VCaP (cell line): ENCODE data around the gene NDUFAF2.

Experiments used
- H3K27ac ChIP-seq: fragments of 450-650 bp; 2 replicates; pipeline ENCODE4 v1.5.1; 2017
- CTCF ChIP-seq: fragments of 450-650 bp; conservative IDR thresholded peaks from 2 replicates; pipeline ENCODE4 v1.5.1; 2017; ENCODE audit warnings: mild to moderate bottlenecking, moderate library complexity

The NDUFAF2 gene

GRCh38 chr5:60943624-60944023, 1.4 kb upstream of the NDUFAF2 start:
- no peak for TF ChIP-seq CTCF
- H3K27ac ChIP-seq = no peak overlapping the region

- peak overlapping the region; percentile 81 for H3K27ac ChIP-seq
- no peak for TF ChIP-seq CTCF
Measured at GRCh38 chr5:60945813-60946187, 795 bp downstream of the NDUFAF2 start.

GRCh38 chr5:60948738-60949137, 3.7 kb downstream of the NDUFAF2 start:
- TF ChIP-seq CTCF = no peak
- H3K27ac ChIP-seq = no peak overlapping the region

GRCh38 chr5:60955239-60955638, 10.2 kb downstream of the NDUFAF2 start:
- H3K27ac ChIP-seq = no peak overlapping the region
- TF ChIP-seq CTCF = no peak

GRCh38 chr5:60958088-60958487, 13.1 kb downstream of the NDUFAF2 start:
- TF ChIP-seq CTCF = no peak
- H3K27ac ChIP-seq = no peak overlapping the region

- H3K27ac ChIP-seq = no peak overlapping the region
- TF ChIP-seq CTCF = no peak
Measured at GRCh38 chr5:60958712-60959111, 13.7 kb downstream of the NDUFAF2 start.

GRCh38 chr5:60959156-60959555, 14.2 kb downstream of the NDUFAF2 start:
- H3K27ac ChIP-seq = no peak overlapping the region
- peak; percentile 71 for TF ChIP-seq CTCF

GRCh38 chr5:60960591-60960990, 15.6 kb downstream of the NDUFAF2 start:
- H3K27ac ChIP-seq = no peak overlapping the region
- peak; percentile 91 for TF ChIP-seq CTCF
